ENCODE results near the gene HRK. TPM values are rescaled to one million over a fixed set of nuclear protein-coding genes. Genes with fewer than 3 reads are reported as not detected.

The HRK gene
- total RNA-seq, 4 donors from 2014 or later: 0.11 to 0.17 TPM; not detected in 2

DNA sequence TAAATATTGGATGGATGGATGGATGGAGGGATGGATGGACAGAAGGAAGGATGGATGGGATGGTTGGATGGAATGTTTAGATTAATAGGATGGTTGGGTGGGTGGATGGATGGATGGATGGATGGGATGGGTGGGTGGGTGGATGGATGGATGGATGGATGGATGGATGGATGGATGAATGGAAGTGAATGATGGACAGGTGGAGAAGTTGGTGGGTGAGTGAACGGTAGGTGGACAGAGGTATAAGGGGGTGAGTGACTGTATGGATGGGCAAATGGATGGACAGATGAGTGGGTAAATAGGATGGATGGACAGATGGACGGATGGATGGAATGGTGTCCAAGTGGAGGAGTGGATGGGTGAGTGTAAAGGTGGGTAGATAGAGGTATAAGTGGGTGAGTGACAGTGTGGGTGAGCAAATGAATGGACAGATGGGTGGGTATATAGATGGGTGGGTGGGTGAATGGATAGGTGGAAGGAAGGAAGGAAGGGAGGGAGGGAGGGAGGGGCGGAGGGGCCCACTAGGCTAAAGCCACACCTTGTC lies 41.9 kb downstream of the HRK start:
- TF ChIP-seq, protein P1, sequence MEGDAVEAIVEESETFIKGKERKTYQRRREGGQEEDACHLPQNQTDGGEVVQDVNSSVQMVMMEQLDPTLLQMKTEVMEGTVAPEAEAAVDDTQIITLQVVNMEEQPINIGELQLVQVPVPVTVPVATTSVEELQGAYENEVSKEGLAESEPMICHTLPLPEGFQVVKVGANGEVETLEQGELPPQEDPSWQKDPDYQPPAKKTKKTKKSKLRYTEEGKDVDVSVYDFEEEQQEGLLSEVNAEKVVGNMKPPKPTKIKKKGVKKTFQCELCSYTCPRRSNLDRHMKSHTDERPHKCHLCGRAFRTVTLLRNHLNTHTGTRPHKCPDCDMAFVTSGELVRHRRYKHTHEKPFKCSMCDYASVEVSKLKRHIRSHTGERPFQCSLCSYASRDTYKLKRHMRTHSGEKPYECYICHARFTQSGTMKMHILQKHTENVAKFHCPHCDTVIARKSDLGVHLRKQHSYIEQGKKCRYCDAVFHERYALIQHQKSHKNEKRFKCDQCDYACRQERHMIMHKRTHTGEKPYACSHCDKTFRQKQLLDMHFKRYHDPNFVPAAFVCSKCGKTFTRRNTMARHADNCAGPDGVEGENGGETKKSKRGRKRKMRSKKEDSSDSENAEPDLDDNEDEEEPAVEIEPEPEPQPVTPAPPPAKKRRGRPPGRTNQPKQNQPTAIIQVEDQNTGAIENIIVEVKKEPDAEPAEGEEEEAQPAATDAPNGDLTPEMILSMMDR (IDR thresholded peaks at IDR 0.05): no peak
- TF ChIP-seq POLR2A (IDR thresholded peaks at IDR 0.05; ENCODE audit: low read depth) (no peak), EP300 (IDR thresholded peaks at IDR 0.05) (no peak)
- no peaks in the 10 kb centered on the region for H3K9me3 ChIP-seq
- DNase-seq (ENCODE audit: extremely low spot score): no peak
- no peak overlapping the region for H3K27ac ChIP-seq (replicated peaks in 1 of 4)
- H3K4me3 ChIP-seq: no peak overlapping the region
- intact Hi-C loops (cut with DNase I): no loop called here
- H3K36me3 ChIP-seq: no peaks in the 10 kb centered on the region
- 86% methylated on average over 3 of the region's 3 CpGs for WGBS
- H3K4me1 ChIP-seq: no peaks in the 10 kb centered on the region
- no peaks in the 10 kb centered on the region for H3K27me3 ChIP-seq

DNA sequence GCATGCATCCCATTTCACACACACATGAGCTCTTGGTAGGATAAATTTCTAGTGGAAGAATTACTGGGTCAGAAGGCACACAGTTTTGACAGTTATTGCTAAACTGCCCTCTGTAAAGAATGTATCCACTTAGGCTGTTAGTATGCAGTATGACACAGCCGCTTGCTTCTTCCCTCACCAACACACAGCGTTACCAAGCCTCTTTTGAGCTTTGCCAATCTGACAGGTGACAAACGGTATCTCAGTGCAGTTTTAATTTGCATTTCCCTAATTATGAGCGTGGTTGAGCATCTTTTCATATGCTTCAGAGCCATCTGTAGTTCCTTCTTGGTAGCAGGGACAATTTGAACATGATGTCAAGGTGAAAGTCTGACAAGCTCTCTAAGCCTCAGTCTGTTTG lies 42.9 kb downstream of the HRK start:
- Histone ChIP-seq H3K27me3 (no peaks in the 10 kb centered on the region), H3K4me3 (no peak overlapping the region), H3K4me1 (no peaks in the 10 kb centered on the region), H3K36me3 (no peaks in the 10 kb centered on the region), H3K9me3 (no peaks in the 10 kb centered on the region), H3K27ac (replicated peaks in 1 of 4) (no peak overlapping the region)
- intact Hi-C loops (cut with DNase I): no loop called here
- TF ChIP-seq, protein P1 (IDR thresholded peaks at IDR 0.05): no peak
- TF ChIP-seq POLR2A (IDR thresholded peaks at IDR 0.05; ENCODE audit: low read depth) (no peak), EP300 (IDR thresholded peaks at IDR 0.05) (no peak), POLR2AphosphoS5 (IDR thresholded peaks at IDR 0.05) (no peak)
- 83% methylated on average over 4 of the region's 4 CpGs for WGBS
- no peak for DNase-seq (ENCODE audit: extremely low spot score)

GRCh38 chr12:116837097-116837496 lies 44.1 kb downstream of the HRK start:
- intact Hi-C loops (cut with DNase I): no loop called here
- Histone ChIP-seq H3K27me3 (no peaks in the 10 kb centered on the region), H3K36me3 (no peaks in the 10 kb centered on the region), H3K9me3 (no peaks in the 10 kb centered on the region), H3K4me3 (no peak overlapping the region), H3K4me1 (no peaks in the 10 kb centered on the region), H3K27ac (replicated peaks in 1 of 4) (no peak overlapping the region)
- no peak for DNase-seq (ENCODE audit: extremely low spot score)
- 64% methylated on average over 9 of the region's 9 CpGs for WGBS
- TF ChIP-seq POLR2AphosphoS5 (IDR thresholded peaks at IDR 0.05): no peak
- no peak for TF ChIP-seq EP300 (IDR thresholded peaks at IDR 0.05)

DNA sequence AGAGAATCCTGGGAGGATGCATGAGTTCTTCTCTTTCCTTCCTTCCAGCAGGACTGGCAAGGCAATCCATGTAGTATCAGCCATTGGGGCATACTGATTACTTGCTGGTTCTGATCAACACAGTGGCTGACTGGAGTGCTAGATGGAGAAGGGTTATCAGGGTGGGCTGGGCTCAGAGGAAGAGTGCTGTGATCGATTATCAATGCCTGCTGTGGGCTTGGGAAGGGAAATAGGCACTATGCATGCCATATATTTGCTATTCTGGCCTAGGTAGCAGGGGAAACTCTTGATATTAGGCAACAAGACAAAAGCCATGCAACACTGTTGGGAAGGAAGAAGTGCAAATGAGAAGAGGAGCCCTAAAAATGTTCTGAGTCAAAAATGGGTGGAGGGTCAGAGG lies 45.8 kb downstream of the HRK start:
- Histone ChIP-seq H3K9me3 (no peaks in the 10 kb centered on the region), H3K27ac (replicated peaks in 1 of 4) (no peak overlapping the region), H3K4me1 (no peaks in the 10 kb centered on the region), H3K27me3 (no peaks in the 10 kb centered on the region), H3K36me3 (no peaks in the 10 kb centered on the region), H3K4me3 (no peak overlapping the region)
- TF ChIP-seq, protein P1 (IDR thresholded peaks at IDR 0.05): no peak
- TF ChIP-seq EP300 (IDR thresholded peaks at IDR 0.05): no peak
- TF ChIP-seq POLR2AphosphoS5 (IDR thresholded peaks at IDR 0.05): no peak
- no peak for TF ChIP-seq POLR2A (IDR thresholded peaks at IDR 0.05; ENCODE audit: low read depth)
- no peak for DNase-seq (ENCODE audit: extremely low spot score)
- 89% methylated on average over 1 of the region's 1 CpG for WGBS
- intact Hi-C loops (cut with DNase I): no loop called here

DNA sequence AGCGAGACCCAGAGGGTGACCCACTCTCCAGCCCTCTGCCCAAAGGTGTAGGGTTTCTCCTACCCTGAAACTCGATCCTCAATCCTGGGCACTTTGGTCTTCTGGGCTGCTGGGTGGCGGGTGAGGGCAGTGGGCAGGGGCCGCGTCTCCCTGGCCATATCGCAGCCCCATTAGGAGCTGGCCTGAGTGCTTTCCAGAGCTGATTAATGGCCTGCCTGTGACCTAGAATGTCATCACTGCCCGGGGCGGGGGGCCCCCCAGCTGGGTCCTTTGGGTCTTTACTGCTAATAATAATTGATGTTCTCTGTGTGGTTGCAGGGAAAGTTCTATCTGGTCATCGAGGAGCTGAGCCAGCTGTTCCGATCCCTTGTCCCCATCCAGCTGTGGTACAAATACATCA lies 47.8 kb downstream of the HRK start:
- intact Hi-C loops (cut with DNase I): no loop called here
- DNase-seq (ENCODE audit: extremely low spot score): no peak
- Histone ChIP-seq H3K4me3 (no peak overlapping the region), H3K36me3 (no peaks in the 10 kb centered on the region), H3K9me3 (no peaks in the 10 kb centered on the region), H3K4me1 (no peaks in the 10 kb centered on the region), H3K27me3 (no peaks in the 10 kb centered on the region), H3K27ac (replicated peaks in 1 of 4) (no peak overlapping the region)
- WGBS: 87% methylated on average over 4 of the region's 10 CpGs
- TF ChIP-seq POLR2AphosphoS5 (IDR thresholded peaks at IDR 0.05): no peak
- TF ChIP-seq, protein P1 (IDR thresholded peaks at IDR 0.05): no peak
- no peak for TF ChIP-seq POLR2A (IDR thresholded peaks at IDR 0.05; ENCODE audit: low read depth)
- TF ChIP-seq EP300 (IDR thresholded peaks at IDR 0.05): no peak
